ENCODE data around the gene TBC1D32.

TBC1D32 gene

GRCh38 chr6:121309768-121310469 is 24.4 kb downstream of the TBC1D32 start:
- H3K27ac ChIP-seq (ENCODE audit: extremely low read depth, low read depth, low read length), result no peak overlapping the region
- no peaks in the 10 kb centered on the region for H3K4me1 ChIP-seq (ENCODE audit: control insufficient read depth, insufficient read depth, low read length)
- peaks cover 0 to 21% of the 10 kb centered on the region in 2 experiments; a peak in 2 of 3 replicates for H3K36me3 ChIP-seq (ENCODE audit: control insufficient read depth in 2 of 2, insufficient read depth in 1 of 2, low read length in 2 of 2)
- no peaks in the 10 kb centered on the region for H3K9me3 ChIP-seq (ENCODE audit: control insufficient read depth, insufficient read depth, low read depth, low read length)
- POLR2A ChIA-PET, result no interaction called here
- no peak for TF ChIP-seq ZFP41 (tag by site-specific recombination; IDR thresholded peaks at IDR 0.05; ENCODE audit: borderline replicate concordance)
- CTCF ChIA-PET, result interaction anchor here (1.2 kb wide), 1 partner anchor 254 kb away, joined by 3 read pairs; no protein-coding TSS in a partner anchor
- no peak overlapping the region for H3K4me3 ChIP-seq (ENCODE audit: low read depth, low read length)

DNA sequence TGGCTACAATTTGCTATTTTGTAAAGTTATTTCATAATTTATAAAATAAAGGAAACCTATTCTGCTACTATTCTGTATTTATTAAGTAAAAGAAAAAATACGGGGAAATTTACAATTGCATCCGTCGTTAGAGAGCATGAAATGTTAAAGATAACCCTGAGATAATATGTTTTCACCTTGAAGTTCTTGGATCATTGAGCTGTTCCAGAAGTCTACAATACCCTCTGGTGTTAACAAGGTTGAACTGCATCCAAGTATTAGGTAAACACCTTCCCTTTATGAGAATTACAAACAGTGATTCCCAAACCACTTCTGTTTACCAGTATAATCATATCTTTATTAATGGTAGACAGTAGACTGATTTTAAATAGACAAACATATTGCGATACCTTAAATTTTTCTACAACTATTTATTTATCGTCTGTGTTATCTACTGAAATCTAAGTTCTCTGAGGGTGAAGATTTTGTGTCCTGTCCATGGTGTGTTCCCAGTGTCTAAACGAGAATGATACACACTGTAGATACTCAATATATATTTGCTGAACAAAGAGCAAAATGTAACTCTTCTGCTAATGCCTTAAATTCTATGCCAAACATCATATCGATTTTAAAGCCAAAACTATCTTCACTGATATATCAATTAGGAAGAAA is 28.2 kb downstream of the TBC1D32 start:
- ChIA-PET POLR2A (no interaction called here), CTCF (interaction anchor here (0.6 to 5.4 kb wide), 17 partner anchors 8 to 1563 kb away, joined by 3 to 68 read pairs (median 4); no protein-coding TSS in a partner anchor)
- no peaks in the 10 kb centered on the region for H3K4me1 ChIP-seq (ENCODE audit: control insufficient read depth, insufficient read depth, low read length)
- TF ChIP-seq ZNF654 (tag by site-specific recombination; IDR thresholded peaks at IDR 0.05; ENCODE audit: low read depth) (peak; percentile 68), ZNF391 (tag by site-specific recombination; IDR thresholded peaks at IDR 0.05; ENCODE audit: borderline replicate concordance, low read depth) (no peak), ZNF175 (tag by site-specific recombination; IDR thresholded peaks at IDR 0.05) (no peak), ZNF302 (tag by site-specific recombination; IDR thresholded peaks at IDR 0.05; ENCODE audit: low read depth) (no peak), RBAK (tag by site-specific recombination; IDR thresholded peaks at IDR 0.05) (no peak)
- TF ChIP-seq, protein P1, sequence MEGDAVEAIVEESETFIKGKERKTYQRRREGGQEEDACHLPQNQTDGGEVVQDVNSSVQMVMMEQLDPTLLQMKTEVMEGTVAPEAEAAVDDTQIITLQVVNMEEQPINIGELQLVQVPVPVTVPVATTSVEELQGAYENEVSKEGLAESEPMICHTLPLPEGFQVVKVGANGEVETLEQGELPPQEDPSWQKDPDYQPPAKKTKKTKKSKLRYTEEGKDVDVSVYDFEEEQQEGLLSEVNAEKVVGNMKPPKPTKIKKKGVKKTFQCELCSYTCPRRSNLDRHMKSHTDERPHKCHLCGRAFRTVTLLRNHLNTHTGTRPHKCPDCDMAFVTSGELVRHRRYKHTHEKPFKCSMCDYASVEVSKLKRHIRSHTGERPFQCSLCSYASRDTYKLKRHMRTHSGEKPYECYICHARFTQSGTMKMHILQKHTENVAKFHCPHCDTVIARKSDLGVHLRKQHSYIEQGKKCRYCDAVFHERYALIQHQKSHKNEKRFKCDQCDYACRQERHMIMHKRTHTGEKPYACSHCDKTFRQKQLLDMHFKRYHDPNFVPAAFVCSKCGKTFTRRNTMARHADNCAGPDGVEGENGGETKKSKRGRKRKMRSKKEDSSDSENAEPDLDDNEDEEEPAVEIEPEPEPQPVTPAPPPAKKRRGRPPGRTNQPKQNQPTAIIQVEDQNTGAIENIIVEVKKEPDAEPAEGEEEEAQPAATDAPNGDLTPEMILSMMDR (tag by site-specific recombination; IDR thresholded peaks at IDR 0.05), result 0 out of 2 replicates have a peak, but pooled peaks have one; percentile 22
- H3K27ac ChIP-seq (ENCODE audit: extremely low read depth, low read depth, low read length), result no peak overlapping the region
- no peaks in the 10 kb centered on the region for H3K9me3 ChIP-seq (ENCODE audit: control insufficient read depth, insufficient read depth, low read depth, low read length)
- no peak overlapping the region for H3K4me3 ChIP-seq (ENCODE audit: low read depth, low read length)
- peaks cover 0 to 20% of the 10 kb centered on the region in 2 experiments for H3K36me3 ChIP-seq (ENCODE audit: control insufficient read depth in 2 of 2, insufficient read depth in 1 of 2, low read length in 2 of 2)

DNA sequence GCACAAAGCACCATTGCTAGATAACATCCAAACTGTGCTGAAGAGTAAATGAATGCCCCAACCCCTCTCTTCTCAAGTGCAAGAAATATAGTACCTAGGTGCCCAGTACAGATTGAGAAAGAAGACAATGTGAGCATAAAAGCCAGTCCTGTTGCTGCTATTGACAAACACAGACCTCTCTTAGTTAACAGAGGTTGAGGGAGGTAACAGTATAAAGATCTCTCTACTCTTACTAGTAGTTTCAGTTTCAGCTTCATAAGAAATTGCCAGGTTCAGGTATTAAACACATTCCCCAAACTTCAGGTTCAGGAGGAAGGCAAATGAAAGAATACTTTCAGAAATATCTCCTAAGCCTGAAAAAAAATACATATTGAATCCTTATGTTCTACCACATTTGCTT is 31.4 kb downstream of the TBC1D32 start:
- H3K36me3 ChIP-seq (ENCODE audit: control insufficient read depth in 2 of 2, insufficient read depth in 1 of 2, low read length in 2 of 2), result peaks cover 0 to 18% of the 10 kb centered on the region in 2 experiments
- no peaks in the 10 kb centered on the region for H3K9me3 ChIP-seq (ENCODE audit: control insufficient read depth, insufficient read depth, low read depth, low read length)
- no peaks in the 10 kb centered on the region for H3K4me1 ChIP-seq (ENCODE audit: control insufficient read depth, insufficient read depth, low read length)
- CTCF ChIA-PET, result interaction anchor here (0.9 to 5.4 kb wide), 3 partner anchors 11 to 247 kb away, joined by 3 to 68 read pairs (median 18); no protein-coding TSS in a partner anchor
- H3K4me3 ChIP-seq (ENCODE audit: low read depth, low read length), result no peak overlapping the region
- no peak for TF ChIP-seq ZNF518A (tag by site-specific recombination; conservative IDR thresholded peaks at IDR 0.05; ENCODE audit: low read depth)
- TF ChIP-seq, protein P2, sequence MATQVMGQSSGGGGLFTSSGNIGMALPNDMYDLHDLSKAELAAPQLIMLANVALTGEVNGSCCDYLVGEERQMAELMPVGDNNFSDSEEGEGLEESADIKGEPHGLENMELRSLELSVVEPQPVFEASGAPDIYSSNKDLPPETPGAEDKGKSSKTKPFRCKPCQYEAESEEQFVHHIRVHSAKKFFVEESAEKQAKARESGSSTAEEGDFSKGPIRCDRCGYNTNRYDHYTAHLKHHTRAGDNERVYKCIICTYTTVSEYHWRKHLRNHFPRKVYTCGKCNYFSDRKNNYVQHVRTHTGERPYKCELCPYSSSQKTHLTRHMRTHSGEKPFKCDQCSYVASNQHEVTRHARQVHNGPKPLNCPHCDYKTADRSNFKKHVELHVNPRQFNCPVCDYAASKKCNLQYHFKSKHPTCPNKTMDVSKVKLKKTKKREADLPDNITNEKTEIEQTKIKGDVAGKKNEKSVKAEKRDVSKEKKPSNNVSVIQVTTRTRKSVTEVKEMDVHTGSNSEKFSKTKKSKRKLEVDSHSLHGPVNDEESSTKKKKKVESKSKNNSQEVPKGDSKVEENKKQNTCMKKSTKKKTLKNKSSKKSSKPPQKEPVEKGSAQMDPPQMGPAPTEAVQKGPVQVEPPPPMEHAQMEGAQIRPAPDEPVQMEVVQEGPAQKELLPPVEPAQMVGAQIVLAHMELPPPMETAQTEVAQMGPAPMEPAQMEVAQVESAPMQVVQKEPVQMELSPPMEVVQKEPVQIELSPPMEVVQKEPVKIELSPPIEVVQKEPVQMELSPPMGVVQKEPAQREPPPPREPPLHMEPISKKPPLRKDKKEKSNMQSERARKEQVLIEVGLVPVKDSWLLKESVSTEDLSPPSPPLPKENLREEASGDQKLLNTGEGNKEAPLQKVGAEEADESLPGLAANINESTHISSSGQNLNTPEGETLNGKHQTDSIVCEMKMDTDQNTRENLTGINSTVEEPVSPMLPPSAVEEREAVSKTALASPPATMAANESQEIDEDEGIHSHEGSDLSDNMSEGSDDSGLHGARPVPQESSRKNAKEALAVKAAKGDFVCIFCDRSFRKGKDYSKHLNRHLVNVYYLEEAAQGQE (tag by site-specific recombination; IDR thresholded peaks at IDR 0.05), result no peak
- no peak for TF ChIP-seq ZNF549 (tag by site-specific recombination; IDR thresholded peaks at IDR 0.05)
- TF ChIP-seq ZNF623 (tag by site-specific recombination; IDR thresholded peaks at IDR 0.05), result no peak
- TF ChIP-seq SCRT1 (tag by site-specific recombination; IDR thresholded peaks at IDR 0.05; ENCODE audit: borderline replicate concordance), result no peak
- TF ChIP-seq ZNF701 (tag by site-specific recombination; IDR thresholded peaks at IDR 0.05), result no peak
- TF ChIP-seq ZNF530 (tag by site-specific recombination; IDR thresholded peaks at IDR 0.05; ENCODE audit: low read depth), result no peak
- TF ChIP-seq, protein P3, sequence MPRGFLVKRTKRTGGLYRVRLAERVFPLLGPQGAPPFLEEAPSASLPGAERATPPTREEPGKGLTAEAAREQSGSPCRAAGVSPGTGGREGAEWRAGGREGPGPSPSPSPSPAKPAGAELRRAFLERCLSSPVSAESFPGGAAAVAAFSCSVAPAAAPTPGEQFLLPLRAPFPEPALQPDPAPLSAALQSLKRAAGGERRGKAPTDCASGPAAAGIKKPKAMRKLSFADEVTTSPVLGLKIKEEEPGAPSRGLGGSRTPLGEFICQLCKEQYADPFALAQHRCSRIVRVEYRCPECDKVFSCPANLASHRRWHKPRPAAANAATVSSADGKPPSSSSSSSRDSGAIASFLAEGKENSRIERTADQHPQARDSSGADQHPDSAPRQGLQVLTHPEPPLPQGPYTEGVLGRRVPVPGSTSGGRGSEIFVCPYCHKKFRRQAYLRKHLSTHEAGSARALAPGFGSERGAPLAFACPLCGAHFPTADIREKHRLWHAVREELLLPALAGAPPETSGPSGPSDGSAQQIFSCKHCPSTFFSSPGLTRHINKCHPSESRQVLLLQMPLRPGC (tag by site-specific recombination; IDR thresholded peaks at IDR 0.05), result no peak
- TF ChIP-seq ZNF596 (tag by site-specific recombination; IDR thresholded peaks at IDR 0.05), result no peak
- no peak overlapping the region for H3K27ac ChIP-seq (ENCODE audit: extremely low read depth, low read depth, low read length)
- POLR2A ChIA-PET, result no interaction called here
